ENCODE results near the gene CYB561D1. TPM values are rescaled to one million over a fixed set of nuclear protein-coding genes. Genes with fewer than 3 reads are reported as not detected.

Gene CYB561D1
- total and polyA plus RNA-seq, 2 of the 13 experiments (the other 11 are each of a cell fraction or from before 2014, with no cell fraction given), result 3.9 to 4.1 TPM

- in situ Hi-C loops (cut with HindIII; ENCODE audit: extremely low pct_ligation_motif_present, low pct_unique_long_range_greater_than_20kb), result loop anchor here (5.0 kb wide), 1 partner anchor 39 kb away; no protein-coding TSS in a partner anchor
- 72% methylated on average over 3 of the region's 4 CpGs for WGBS (ENCODE audit: low lambda C conversion rate)
- H3K36me3 ChIP-seq (replicated peaks in 1 of 2; ENCODE audit: control insufficient read depth in 1 of 2, insufficient read depth in 2 of 2, low read length in 2 of 2), result peaks cover 2 to 6% of the 10 kb centered on the region in 2 experiments; a peak in 2 of 5 replicates
- peak overlapping the region; percentile 91 to 98 (median 95) for H3K4me3 ChIP-seq (replicated peaks in 1 of 3; ENCODE audit: insufficient read depth in 1 of 3, low read depth in 2 of 3, low read length in 3 of 3)
- no peak for DNase-seq (ENCODE audit: low spot score)
- BruUV-seq (replicated peaks), result no TSS peak
- peak; percentile 3 for ATAC-seq
- no peak for FAIRE-seq
- peak overlapping the region; percentile 66 for H3K9ac ChIP-seq (ENCODE audit: insufficient read depth, low read depth, low read length)
- H3K9me3 ChIP-seq (ENCODE audit: low read length), result no peaks in the 10 kb centered on the region
- H3K27me3 ChIP-seq (ENCODE audit: control insufficient read depth in 1 of 2, insufficient read depth in 2 of 2, low read length in 2 of 2), result no peaks in the 10 kb centered on the region
- peaks cover 18% of the 10 kb centered on the region for H3K4me1 ChIP-seq (ENCODE audit: insufficient read depth, low read length)
- H2AFZ ChIP-seq (ENCODE audit: low read length), result peak overlapping the region; percentile 98
- ChIA-PET POLR2A (interaction anchor here (1.1 to 2.9 kb wide), 5 partner anchors 10 to 67 kb away, joined by 7 to 11 read pairs (median 9); partner anchors contain the start of genes AMIGO1, ATXN7L2 and PSMA5), CTCF (ENCODE audit: low intra/inter-chr PET ratio, low total read pairs) (interaction anchor here (0.8 to 2.2 kb wide), 2 partner anchors 40 to 230 kb away, joined by 5 to 32 read pairs; no protein-coding TSS in a partner anchor)
- no peaks in the 10 kb centered on the region for H4K20me1 ChIP-seq (ENCODE audit: insufficient read depth, low read length)
- H3K79me2 ChIP-seq (ENCODE audit: insufficient read depth, low read length), result no peaks in the 10 kb centered on the region
- H3K4me2 ChIP-seq (ENCODE audit: low read depth, low read length), result peak overlapping the region; percentile 88
- intact Hi-C loops (cut with micrococcal nuclease; ENCODE audit: unreplicated experiment), result loop anchor here (5.0 kb wide), 1 partner anchor 66 kb away; the partner anchor contains the start of gene PSMA5
- TF ChIP-seq ZNF891 (CRISPR knock-in tag; IDR thresholded peaks at IDR 0.05), result no peak
- 0 out of 2 replicates have a peak, but pooled peaks have one; percentile 3 for TF ChIP-seq ZNF605 (CRISPR knock-in tag; IDR thresholded peaks at IDR 0.05)
- peak; percentile 62; the same call in 1 of the 2 replicates for TF ChIP-seq ZNF572 (CRISPR knock-in tag; IDR thresholded peaks at IDR 0.05)
- peak; percentile 10; the same call in 1 of the 2 replicates for TF ChIP-seq ZNF160 (CRISPR knock-in tag; IDR thresholded peaks at IDR 0.05)
- H3K27ac ChIP-seq (ENCODE audit: extremely low read length, insufficient read depth, low read length), result no peak overlapping the region
Measured at GRCh38 chr1:109493227-109493626, 667 bp upstream of the CYB561D1 start.

- no peak for DNase-seq (ENCODE audit: low spot score)
- Histone ChIP-seq H3K4me3 (replicated peaks in 1 of 3; ENCODE audit: insufficient read depth in 1 of 3, low read depth in 2 of 3, low read length in 3 of 3) (no peak overlapping the region), H4K20me1 (ENCODE audit: insufficient read depth, low read length) (no peaks in the 10 kb centered on the region), H3K27ac (ENCODE audit: extremely low read length, insufficient read depth, low read length) (no peak overlapping the region), H2AFZ (ENCODE audit: low read length) (no peak overlapping the region), H3K9ac (ENCODE audit: insufficient read depth, low read depth, low read length) (no peak overlapping the region), H3K9me3 (ENCODE audit: low read length) (no peaks in the 10 kb centered on the region), H3K36me3 (replicated peaks in 1 of 2; ENCODE audit: control insufficient read depth in 1 of 2, insufficient read depth in 2 of 2, low read length in 2 of 2) (peaks cover 2 to 6% of the 10 kb centered on the region in 2 experiments; a peak in 2 of 5 replicates), H3K79me2 (ENCODE audit: insufficient read depth, low read length) (no peaks in the 10 kb centered on the region), H3K4me1 (ENCODE audit: insufficient read depth, low read length) (peaks cover 18% of the 10 kb centered on the region), H3K4me2 (ENCODE audit: low read depth, low read length) (no peak overlapping the region), H3K27me3 (ENCODE audit: control insufficient read depth in 1 of 2, insufficient read depth in 2 of 2, low read length in 2 of 2) (no peaks in the 10 kb centered on the region)
- ChIA-PET POLR2A (interaction anchor here (1.4 kb wide), 1 partner anchor 144 kb away, joined by 3 read pairs; no protein-coding TSS in a partner anchor), CTCF (ENCODE audit: low intra/inter-chr PET ratio, low total read pairs) (interaction anchor here (5.1 kb wide), 1 partner anchor 37 kb away, joined by 81 read pairs; no protein-coding TSS in a partner anchor)
- intact Hi-C loops (cut with micrococcal nuclease; ENCODE audit: unreplicated experiment) (no loop called here), in situ Hi-C loops (cut with HindIII; ENCODE audit: extremely low pct_ligation_motif_present, low pct_unique_long_range_greater_than_20kb) (no loop called here)
- ATAC-seq, result no peak
- BruUV-seq (replicated peaks), result no TSS peak
- 91% methylated on average over 4 of the region's 7 CpGs for WGBS (ENCODE audit: low lambda C conversion rate)
- FAIRE-seq, result no peak
- TF ChIP-seq ZNF235 (CRISPR knock-in tag; IDR thresholded peaks at IDR 0.05; ENCODE audit: borderline replicate concordance) (no peak), ZNF205 (CRISPR knock-in tag; IDR thresholded peaks at IDR 0.05) (no peak), ZNF563 (CRISPR knock-in tag; IDR thresholded peaks at IDR 0.05) (no peak), ZNF75D (CRISPR knock-in tag; IDR thresholded peaks at IDR 0.05; ENCODE audit: borderline replicate concordance) (no peak), BCL6 (CRISPR knock-in tag; IDR thresholded peaks at IDR 0.05) (no peak), ZNF431 (CRISPR knock-in tag; IDR thresholded peaks at IDR 0.05; ENCODE audit: borderline replicate concordance, low read depth) (no peak), TCF7L2 (IDR thresholded peaks at IDR 0.05; ENCODE audit: low read depth, low read length) (no peak), ARHGAP35 (CRISPR knock-in tag; IDR thresholded peaks at IDR 0.05; ENCODE audit: borderline replicate concordance) (no peak), POLR2G (IDR thresholded peaks at IDR 0.05; ENCODE audit: low read depth, low read length) (no peak), ZNF768 (CRISPR knock-in tag; IDR thresholded peaks at IDR 0.05) (no peak), CENPT (CRISPR knock-in tag; IDR thresholded peaks at IDR 0.05; ENCODE audit: low read depth) (no peak), RNF219 (CRISPR knock-in tag; IDR thresholded peaks at IDR 0.05) (no peak), ZNF790 (CRISPR knock-in tag; IDR thresholded peaks at IDR 0.05; ENCODE audit: borderline replicate concordance) (no peak), SNRNP70 (IDR thresholded peaks at IDR 0.05; ENCODE audit: low read depth, low read length) (no peak)
Measured at GRCh38 chr1:109495738-109496137, 1.8 kb downstream of the CYB561D1 start.
